CD4-positive, alpha-beta T cell (primary cell): ENCODE data around the gene TRAF3. TPM values are rescaled to one million over a fixed set of nuclear protein-coding genes. Genes with fewer than 3 reads are reported as not detected.
A peak's percentile ranks its signal among the peaks of the same experiment; 100 is the strongest.

Experiments used
- ATAC-seq: fragments of 200-7000 bp; cut with Tn5 transposase; one replicate; pipeline ENCODE4 v1.10.0; 2022; ENCODE audit warnings: mild to moderate bottlenecking; ENCODE audit not compliant: poor library complexity
- CTCF ChIA-PET: fragments of 350-600 bp; sonication (Branson Sonifier 250); formaldehyde crosslinking; loops from one replicate; lab custom pipeline; 2021; ENCODE audit warnings: antibody characterized with exemption, inconsistent platforms; lab: Charles Lee
- POLR2A ChIA-PET: fragments of 350-600 bp; sonication (Branson Sonifier 250); formaldehyde crosslinking; loops from one replicate; lab custom pipeline; 2021; ENCODE audit warnings: antibody characterized with exemption, inconsistent platforms; lab: Charles Lee
- DNase-seq, 14 experiments: peaks; one replicate each; pipeline ENCODE4 v3.0.0-alpha.2; 2013 to 2020; ENCODE audit warnings: mixed read lengths in 2 of 14
- H3K27ac ChIP-seq, 2 donors: one replicate each; pipeline versions ENCODE4 v1.5.1 to v1.7.0; 2013; ENCODE audit warnings: low read length in 2 of 2, low read depth in 1 of 2, mild to moderate bottlenecking in 1 of 2
- H3K27me3 ChIP-seq, 2 experiments: 1 replicate in 1 of 2; 2 replicates in 1 of 2; pipeline versions ENCODE4 v1.6.1 to v1.7.0; 2013; ENCODE audit warnings: low read length in 2 of 2, control low read depth in 1 of 2, mild to moderate bottlenecking in 1 of 2, moderate library complexity in 1 of 2; ENCODE audit not compliant: insufficient read depth in 2 of 2, control insufficient read depth in 1 of 2
- H3K36me3 ChIP-seq: one replicate; pipeline ENCODE4 v1.6.1; 2013; ENCODE audit warnings: low read length, control low read depth; ENCODE audit not compliant: insufficient read depth
- H3K4me1 ChIP-seq: one replicate; pipeline ENCODE4 v1.6.1; 2013; ENCODE audit warnings: low read length, control low read depth; ENCODE audit not compliant: insufficient read depth
- H3K4me3 ChIP-seq: one replicate; pipeline ENCODE4 v1.5.1; 2013; ENCODE audit warnings: mild to moderate bottlenecking, low read length, moderate library complexity
- H3K9me3 ChIP-seq, 2 experiments: 1 replicate in 1 of 2; 2 replicates in 1 of 2; pipeline versions ENCODE4 v1.6.1 to v1.7.0; 2013; ENCODE audit warnings: low read length in 2 of 2, mild to moderate bottlenecking in 2 of 2, control low read depth in 1 of 2, moderate library complexity in 1 of 2; ENCODE audit not compliant: control insufficient read depth in 1 of 2, insufficient read depth in 1 of 2
- H3K27ac Mint-ChIP-seq: one replicate; pipeline ENCODE4 v1.8.0; 2020; ENCODE audit warnings: mixed read lengths
- H3K27me3 Mint-ChIP-seq: one replicate; pipeline ENCODE4 v1.8.0; 2021; ENCODE audit warnings: mixed read lengths
- H3K36me3 Mint-ChIP-seq: one replicate; pipeline ENCODE4 v1.8.0; 2021; ENCODE audit warnings: low read depth, mixed read lengths
- H3K4me1 Mint-ChIP-seq: one replicate; pipeline ENCODE4 v1.8.0; 2021; ENCODE audit warnings: low read depth, mixed read lengths
- H3K4me3 Mint-ChIP-seq: one replicate; pipeline ENCODE4 v1.8.0; 2020; ENCODE audit warnings: mild to moderate bottlenecking, mixed read lengths
- H3K9me3 Mint-ChIP-seq: one replicate; pipeline ENCODE4 v1.8.0; 2020; ENCODE audit warnings: mixed read lengths
- CTCF ChIP-seq: fragments of 200-600 bp; IDR thresholded peaks from one replicate; pipeline ENCODE4 v1.8.0; 2022; ENCODE audit warnings: antibody characterized with exemption, mild to moderate bottlenecking
- intact Hi-C, 2 experiments: fragments of 100-400 bp; cut with DNase I in 1 of 2; cut with micrococcal nuclease in 1 of 2; formaldehyde crosslinking; loops; one replicate each; pipeline versions ENCODE4 v1.15.1 to v1.9.0; 2023 to 2025; cut with DNase I, micrococcal nuclease
- total RNA-seq, 174 experiments: library from RNA in 2 of 174; stranded (reverse) in 2 of 174; gene quantifications; one replicate each; pipeline ENCODE4 v1.2.3 and lab custom pipeline; 2021 to 2026

The TRAF3 gene
- total RNA-seq, 2 experiments from 2014 or later: 27.1 to 32.4 TPM

GRCh38 chr14:102899516-102899900, 122.3 kb downstream of the TRAF3 start:
- intact Hi-C loops: no loop called here
- no peaks in the 10 kb centered on the region for H3K27me3 Mint-ChIP-seq
- H3K27ac Mint-ChIP-seq: peak overlapping the region; percentile 82
- CTCF ChIA-PET: no interaction called here
- Histone ChIP-seq H3K9me3 (no peaks in the 10 kb centered on the region), H3K36me3 (peaks cover 75% of the 10 kb centered on the region), H3K4me3 (no peak overlapping the region), H3K27ac (no peak overlapping the region), H3K4me1 (peaks cover 9% of the 10 kb centered on the region), H3K27me3 (no peaks in the 10 kb centered on the region)
- no peak for TF ChIP-seq CTCF
- H3K4me3 Mint-ChIP-seq: no peak overlapping the region
- H3K36me3 Mint-ChIP-seq: peaks cover 68% of the 10 kb centered on the region
- POLR2A ChIA-PET: no interaction called here
- DNase-seq: no peak
- no peak for ATAC-seq
- no peaks in the 10 kb centered on the region for H3K9me3 Mint-ChIP-seq
- H3K4me1 Mint-ChIP-seq: peaks cover 11% of the 10 kb centered on the region

- H3K4me3 Mint-ChIP-seq: peak overlapping the region; percentile 18
- ATAC-seq: peak; percentile 91
- no peaks in the 10 kb centered on the region for H3K9me3 Mint-ChIP-seq
- peaks cover 64% of the 10 kb centered on the region for H3K36me3 Mint-ChIP-seq
- H3K27me3 Mint-ChIP-seq: no peaks in the 10 kb centered on the region
- H3K4me1 Mint-ChIP-seq: peaks cover 11% of the 10 kb centered on the region
- Histone ChIP-seq H3K36me3 (peaks cover 74% of the 10 kb centered on the region), H3K27me3 (no peaks in the 10 kb centered on the region), H3K4me1 (peaks cover 9% of the 10 kb centered on the region), H3K4me3 (no peak overlapping the region), H3K27ac (peak overlapping the region; percentile 29 to 38), H3K9me3 (no peaks in the 10 kb centered on the region)
- peak in 6 of 14 experiments; percentile 16 to 37 (median 26) for DNase-seq
- POLR2A ChIA-PET: interaction anchor here (1.7 kb wide), 1 partner anchor 48 kb away, joined by 8 read pairs; no protein-coding TSS in a partner anchor
- CTCF ChIA-PET: no interaction called here
- TF ChIP-seq CTCF: no peak
- peak overlapping the region; percentile 82 for H3K27ac Mint-ChIP-seq
- intact Hi-C loops: loop anchor here in 1 of 2 experiments (1.0 kb wide), 2 partner anchors 45 to 126 kb away; no protein-coding TSS in a partner anchor
Observed at GRCh38 chr14:102900631-102901571, 123.7 kb downstream of the TRAF3 start.

- peaks cover 9% of the 10 kb centered on the region for H3K4me1 ChIP-seq
- H3K4me3 ChIP-seq: no peak overlapping the region
- H3K27me3 ChIP-seq: no peaks in the 10 kb centered on the region
- ChIA-PET POLR2A (interaction anchor here (1.7 kb wide), 1 partner anchor 48 kb away, joined by 8 read pairs; no protein-coding TSS in a partner anchor), CTCF (no interaction called here)
- TF ChIP-seq CTCF: no peak
- H3K9me3 Mint-ChIP-seq: no peaks in the 10 kb centered on the region
- H3K4me3 Mint-ChIP-seq: peak overlapping the region; percentile 18
- H3K27me3 Mint-ChIP-seq: no peaks in the 10 kb centered on the region
- ATAC-seq (peak; percentile 18), DNase-seq (peak in 1 of 14 experiments; percentile 9)
- H3K27ac Mint-ChIP-seq: peak overlapping the region; percentile 82
- H3K4me1 Mint-ChIP-seq: peaks cover 11% of the 10 kb centered on the region
- intact Hi-C loops: loop anchor here in 1 of 2 experiments (1.0 kb wide), 2 partner anchors 45 to 126 kb away; no protein-coding TSS in a partner anchor
- H3K36me3 ChIP-seq: peaks cover 77% of the 10 kb centered on the region
- H3K9me3 ChIP-seq: no peaks in the 10 kb centered on the region
- H3K36me3 Mint-ChIP-seq: peaks cover 64% of the 10 kb centered on the region
- peak overlapping the region in 1 of 2 donors; percentile 38 for H3K27ac ChIP-seq
Observed at GRCh38 chr14:102901633-102902032, 124.4 kb downstream of the TRAF3 start.
